Fibroblast of lung (primary cell): Measurements from ENCODE around the gene MYADML2. TPM values are rescaled to one million over a fixed set of nuclear protein-coding genes. Genes with fewer than 3 reads are reported as not detected.

Experiments
- DNase-seq, 2 donors: peaks; one replicate each; pipeline versions ENCODE4 v3.0.0 to v3.0.0-alpha.2; 2010; ENCODE audit warnings: low read depth in 2 of 2
- H2AFZ ChIP-seq: 2 replicates; pipeline ENCODE4 v1.5.1; 2012; ENCODE audit warnings: low read length, control low read depth, inconsistent platforms
- H3K27ac ChIP-seq: 2 replicates; pipeline ENCODE4 v1.5.1; 2011; ENCODE audit warnings: low read length, control low read depth; ENCODE audit not compliant: insufficient read depth
- H3K27me3 ChIP-seq: 2 replicates; pipeline ENCODE4 v1.5.1; 2011; ENCODE audit warnings: mild to moderate bottlenecking, low read length; ENCODE audit not compliant: control insufficient read depth, insufficient read depth
- H3K36me3 ChIP-seq: 2 replicates; pipeline ENCODE4 v1.5.1; 2011; ENCODE audit warnings: low read length; ENCODE audit not compliant: control insufficient read depth, insufficient read depth
- H3K4me1 ChIP-seq: 2 replicates; pipeline ENCODE4 v1.5.1; 2011; ENCODE audit warnings: low read length; ENCODE audit not compliant: control insufficient read depth, insufficient read depth; ENCODE audit errors: extremely low read depth
- H3K4me2 ChIP-seq: 2 replicates; pipeline ENCODE4 v1.5.1; 2011; ENCODE audit warnings: low read length, control low read depth; ENCODE audit not compliant: insufficient read depth; ENCODE audit errors: extremely low read depth
- H3K4me3 ChIP-seq, 4 experiments: fragments of 200-600 bp in 1 of 4; sonication (generic) in 1 of 4; replicated peaks in 1 of 4; 2 replicates each; pipeline ENCODE4 v1.5.1; 2011 to 2016; ENCODE audit warnings: low read length in 4 of 4, low read depth in 3 of 4, mild to moderate bottlenecking in 3 of 4, control low read depth in 2 of 4, inconsistent platforms in 1 of 4, mixed read lengths in 1 of 4; ENCODE audit not compliant: insufficient read depth in 1 of 4; ENCODE audit errors: control extremely low read depth in 1 of 4
- H3K79me2 ChIP-seq: 2 replicates; pipeline ENCODE4 v1.5.1; 2012; ENCODE audit warnings: mild to moderate bottlenecking, low read length, inconsistent platforms; ENCODE audit not compliant: control insufficient read depth, insufficient read depth
- H3K9ac ChIP-seq: 2 replicates; pipeline ENCODE4 v1.5.1; 2011; ENCODE audit warnings: mild to moderate bottlenecking, low read length, control low read depth; ENCODE audit not compliant: insufficient read depth
- H3K9me3 ChIP-seq: 2 replicates; pipeline ENCODE4 v1.5.1; 2012; ENCODE audit warnings: low read depth, low read length; ENCODE audit not compliant: control insufficient read depth, insufficient read depth
- H4K20me1 ChIP-seq: 2 replicates; pipeline ENCODE4 v1.5.1; 2011; ENCODE audit warnings: low read length; ENCODE audit not compliant: control insufficient read depth, insufficient read depth; ENCODE audit errors: extremely low read depth
- EZH2 ChIP-seq: IDR thresholded peaks from 2 replicates; pipeline ENCODE4 v1.5.1; 2012; ENCODE audit warnings: low read length, control low read depth, mild to moderate bottlenecking; ENCODE audit errors: missing control alignments
- polyA plus RNA-seq, 2 donors: library from polyadenylated mRNA; depleted of rRNA in 1 of 2; stranded (reverse) in 1 of 2; unstranded in 1 of 2; fragments of >200 nt; gene quantifications; 2 replicates each; pipeline ENCODE4 v1.2.1, GENCODE V29; 2011 to 2012; ENCODE audit warnings: missing spikeins in 1 of 2
- total RNA-seq: library from RNA; depleted of rRNA; stranded (reverse); fragments of >200 nt; gene quantifications from 2 replicates; pipeline ENCODE4 v1.2.1, GENCODE V29; 2014
- TF ChIP-seq, protein P1 (sequence below), 2 donors: IDR thresholded peaks in 1 of 2; conservative IDR thresholded peaks in 1 of 2; 1 replicate in 1 of 2; 2 replicates in 1 of 2; pipeline ENCODE4 v1.5.1; 2011 to 2012; ENCODE audit warnings: low read length in 2 of 2, control low read depth in 1 of 2, inconsistent platforms in 1 of 2, low read depth in 1 of 2, mild to moderate bottlenecking in 1 of 2

The MYADML2 gene
- total and polyA plus RNA-seq, 2 donors (not counting 1 experiment from before 2014, with no cell fraction given), result not detected

- Histone ChIP-seq H3K4me2 (no peak overlapping the region), H3K27me3 (no peaks in the 10 kb centered on the region), H3K79me2 (no peaks in the 10 kb centered on the region), H3K36me3 (peaks cover 17% of the 10 kb centered on the region), H3K9me3 (no peaks in the 10 kb centered on the region), H3K4me3 (no peak overlapping the region), H4K20me1 (no peaks in the 10 kb centered on the region), H3K4me1 (peaks cover 12% of the 10 kb centered on the region), H2AFZ (no peak overlapping the region), H3K9ac (no peak overlapping the region), H3K27ac (no peak overlapping the region)
- DNase-seq, result no peak
- TF ChIP-seq, protein P1, sequence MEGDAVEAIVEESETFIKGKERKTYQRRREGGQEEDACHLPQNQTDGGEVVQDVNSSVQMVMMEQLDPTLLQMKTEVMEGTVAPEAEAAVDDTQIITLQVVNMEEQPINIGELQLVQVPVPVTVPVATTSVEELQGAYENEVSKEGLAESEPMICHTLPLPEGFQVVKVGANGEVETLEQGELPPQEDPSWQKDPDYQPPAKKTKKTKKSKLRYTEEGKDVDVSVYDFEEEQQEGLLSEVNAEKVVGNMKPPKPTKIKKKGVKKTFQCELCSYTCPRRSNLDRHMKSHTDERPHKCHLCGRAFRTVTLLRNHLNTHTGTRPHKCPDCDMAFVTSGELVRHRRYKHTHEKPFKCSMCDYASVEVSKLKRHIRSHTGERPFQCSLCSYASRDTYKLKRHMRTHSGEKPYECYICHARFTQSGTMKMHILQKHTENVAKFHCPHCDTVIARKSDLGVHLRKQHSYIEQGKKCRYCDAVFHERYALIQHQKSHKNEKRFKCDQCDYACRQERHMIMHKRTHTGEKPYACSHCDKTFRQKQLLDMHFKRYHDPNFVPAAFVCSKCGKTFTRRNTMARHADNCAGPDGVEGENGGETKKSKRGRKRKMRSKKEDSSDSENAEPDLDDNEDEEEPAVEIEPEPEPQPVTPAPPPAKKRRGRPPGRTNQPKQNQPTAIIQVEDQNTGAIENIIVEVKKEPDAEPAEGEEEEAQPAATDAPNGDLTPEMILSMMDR (conservative IDR thresholded peaks at IDR 0.05 in 1 of 2, IDR thresholded peaks at IDR 0.05 in 1 of 2; ENCODE audit: low read depth in 1 of 2, low read length in 2 of 2), result no peak
- TF ChIP-seq EZH2, result no peak
Measured at GRCh38 chr17:81987161-81987770, 40.2 kb upstream of the MYADML2 start.

GRCh38 chr17:81986606-81987005 is 39.6 kb upstream of the MYADML2 start:
- TF ChIP-seq, protein P1 (conservative IDR thresholded peaks at IDR 0.05 in 1 of 2, IDR thresholded peaks at IDR 0.05 in 1 of 2; ENCODE audit: low read depth in 1 of 2, low read length in 2 of 2), result no peak
- no peak for TF ChIP-seq EZH2
- no peaks in the 10 kb centered on the region for H3K27me3 ChIP-seq
- no peak overlapping the region for H3K27ac ChIP-seq
- peaks cover 5% of the 10 kb centered on the region for H3K4me1 ChIP-seq
- no peaks in the 10 kb centered on the region for H3K79me2 ChIP-seq
- no peak overlapping the region for H3K4me2 ChIP-seq
- no peak overlapping the region for H3K4me3 ChIP-seq
- no peak overlapping the region for H3K9ac ChIP-seq
- H4K20me1 ChIP-seq, result no peaks in the 10 kb centered on the region
- DNase-seq, result no peak
- no peaks in the 10 kb centered on the region for H3K9me3 ChIP-seq
- H2AFZ ChIP-seq, result no peak overlapping the region
- peaks cover 17% of the 10 kb centered on the region for H3K36me3 ChIP-seq

- Histone ChIP-seq H3K4me2 (no peak overlapping the region), H3K4me1 (no peaks in the 10 kb centered on the region), H3K9ac (no peak overlapping the region), H3K79me2 (no peaks in the 10 kb centered on the region), H3K27me3 (no peaks in the 10 kb centered on the region), H3K27ac (no peak overlapping the region), H4K20me1 (no peaks in the 10 kb centered on the region), H2AFZ (no peak overlapping the region), H3K4me3 (no peak overlapping the region), H3K9me3 (no peaks in the 10 kb centered on the region), H3K36me3 (peaks cover 19% of the 10 kb centered on the region)
- no peak for TF ChIP-seq EZH2
- TF ChIP-seq, protein P1 (conservative IDR thresholded peaks at IDR 0.05 in 1 of 2, IDR thresholded peaks at IDR 0.05 in 1 of 2; ENCODE audit: low read depth in 1 of 2, low read length in 2 of 2), result no peak
- DNase-seq, result no peak
Measured at GRCh38 chr17:81984773-81985410, 37.9 kb upstream of the MYADML2 start.
